Fibroblast of pulmonary artery (primary cell): ENCODE data around the gene ADNP2.
A peak's percentile ranks its signal among the peaks of the same experiment; 100 is the strongest.

Experiments used
- DNase-seq: peaks from one replicate; pipeline ENCODE4 v3.0.0-alpha.2; 2010; ENCODE audit warnings: low read depth
- H3K4me3 ChIP-seq: replicated peaks from 2 replicates; pipeline ENCODE4 v1.5.1; 2011; ENCODE audit warnings: low read depth, mild to moderate bottlenecking, control low read depth, low read length, moderate library complexity
- CTCF ChIP-seq: IDR thresholded peaks from 2 replicates; pipeline ENCODE4 v1.5.1; 2011; ENCODE audit warnings: mild to moderate bottlenecking, control low read depth, low read length, inconsistent platforms; ENCODE audit errors: missing control alignments

ADNP2 gene

GRCh38 chr18:80148326-80149199 is 39.5 kb downstream of the ADNP2 start:
- peak overlapping the region; percentile 87 for H3K4me3 ChIP-seq
- DNase-seq: peak; percentile 18
- TF ChIP-seq CTCF: no peak

GRCh38 chr18:80149667-80150066 is 40.6 kb downstream of the ADNP2 start:
- TF ChIP-seq CTCF: no peak

DNA sequence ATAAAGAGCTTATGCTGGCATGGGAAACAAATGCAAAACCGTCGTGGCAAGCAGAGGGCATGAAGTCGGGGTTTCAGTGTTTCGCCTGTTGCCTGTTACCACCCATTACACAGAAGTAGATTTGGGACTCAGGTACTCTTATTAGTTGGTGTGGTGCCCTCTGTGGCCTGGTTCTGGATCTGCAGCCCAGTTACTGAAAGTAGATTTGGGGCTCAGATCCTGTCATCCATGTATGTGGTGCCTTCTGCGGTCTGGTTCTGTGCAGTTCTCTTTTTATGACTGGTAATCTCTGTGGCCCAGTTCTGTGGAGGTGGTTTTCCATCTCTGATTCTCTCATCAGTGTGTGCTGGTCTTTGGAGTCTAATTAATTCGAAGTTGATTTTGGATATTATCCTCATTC is 45.2 kb downstream of the ADNP2 start:
- TF ChIP-seq CTCF: peak; percentile 56
- peak; percentile 46 for DNase-seq
- H3K4me3 ChIP-seq: no peak overlapping the region

More at GRCh38 chr18:80149667-80150066, 40.6 kb downstream of the ADNP2 start:
- no peak for DNase-seq
- H3K4me3 ChIP-seq: no peak overlapping the region

GRCh38 chr18:80157708-80158343 is 48.8 kb downstream of the ADNP2 start:
- peak; percentile 85 for DNase-seq
- no peak overlapping the region for H3K4me3 ChIP-seq
- peak; percentile 100 for TF ChIP-seq CTCF

DNA sequence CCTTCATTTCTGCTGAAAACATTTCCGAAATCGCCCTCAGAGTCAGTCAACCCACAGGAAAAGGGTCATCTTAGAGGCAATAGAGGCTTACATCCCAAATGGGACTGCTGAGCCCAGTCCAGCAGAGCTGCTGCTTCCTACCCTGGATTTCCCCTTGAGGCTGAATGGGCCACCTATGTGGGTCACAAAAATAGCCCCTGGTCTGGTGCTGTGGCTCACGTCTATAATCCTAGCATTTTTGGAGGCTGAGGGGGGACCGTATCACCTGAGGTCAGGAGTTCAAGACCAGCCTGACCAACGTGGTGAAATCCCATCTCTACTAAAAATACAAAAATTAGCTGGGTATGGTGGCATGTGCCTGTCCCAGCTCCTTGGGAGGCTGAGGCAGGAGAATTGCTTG is 49.3 kb downstream of the ADNP2 start:
- DNase-seq: no peak
- no peak for TF ChIP-seq CTCF
- no peak overlapping the region for H3K4me3 ChIP-seq

DNA sequence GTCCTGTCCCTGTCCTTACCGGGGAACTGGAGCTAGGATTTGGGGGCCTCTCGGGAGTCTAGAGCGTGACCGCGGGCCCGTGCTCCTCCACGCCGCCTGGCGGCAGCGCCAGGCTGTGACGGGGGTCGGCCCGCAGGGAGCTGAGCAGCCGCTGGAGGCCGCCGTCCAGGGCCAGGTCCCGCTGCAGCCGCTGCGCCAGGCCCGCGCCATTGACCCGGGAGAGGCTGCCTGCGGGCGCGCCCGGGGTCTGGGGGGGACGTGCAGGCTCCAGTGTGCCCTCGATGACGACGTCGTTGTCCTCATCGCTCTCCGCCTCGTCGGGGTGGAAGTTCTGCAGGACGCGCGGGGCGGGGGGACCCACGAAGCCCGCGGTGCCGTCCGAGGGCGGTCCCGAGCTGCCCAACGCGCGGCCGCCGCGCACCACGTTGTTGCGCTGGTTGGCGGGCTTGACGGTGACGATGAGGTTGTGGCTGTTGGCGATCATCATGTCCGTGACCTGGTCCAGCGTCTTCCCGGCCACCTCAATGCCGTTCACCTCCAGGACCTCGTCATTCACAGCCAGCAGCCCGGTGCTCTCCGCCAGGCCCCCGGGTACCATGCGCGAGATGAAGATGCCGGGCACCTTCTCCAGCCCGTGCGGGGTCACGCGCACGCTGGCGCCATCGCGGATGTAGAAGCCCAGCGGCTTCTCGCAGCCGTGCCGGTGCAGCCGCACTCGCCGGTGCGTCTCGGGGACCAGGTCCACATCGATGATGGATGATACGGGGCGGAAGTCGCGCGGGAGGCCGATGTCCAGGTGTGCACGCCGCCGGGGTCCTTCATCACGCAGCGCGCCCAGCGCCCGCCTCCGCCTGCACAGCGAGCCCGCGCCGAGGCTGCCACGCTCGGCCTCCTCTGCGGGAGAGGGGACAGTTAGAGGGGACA is 50.9 kb downstream of the ADNP2 start:
- peak; percentile 51 for DNase-seq
- peak overlapping the region; percentile 28 for H3K4me3 ChIP-seq
- TF ChIP-seq CTCF: peak; percentile 56
